CD8-positive, alpha-beta memory T cell (primary cell): Measurements from ENCODE around the gene NACA2. TPM values are rescaled to one million over a fixed set of nuclear protein-coding genes. Genes with fewer than 3 reads are reported as not detected.

ENCODE experiments used
- CTCF ChIA-PET: fragments of 350-600 bp; sonication (Branson Sonifier 250); formaldehyde crosslinking; loops from one replicate; lab custom pipeline; 2021; ENCODE audit warnings: antibody characterized with exemption; lab: Charles Lee
- POLR2A ChIA-PET: fragments of 350-600 bp; sonication (Branson Sonifier 250); formaldehyde crosslinking; loops from one replicate; lab custom pipeline; 2021; ENCODE audit warnings: antibody characterized with exemption; lab: Charles Lee
- DNase-seq, 5 donors: peaks; one replicate each; pipeline versions ENCODE4 v3.0.0 to v3.0.0-alpha.2; 2020 to 2022; ENCODE audit warnings: mixed read lengths in 1 of 5
- H3K27ac ChIP-seq: one replicate; pipeline ENCODE4 v1.7.0; 2013; ENCODE audit warnings: low read depth, mild to moderate bottlenecking, low read length, moderate library complexity
- H3K27me3 ChIP-seq: 2 replicates; pipeline ENCODE4 v1.7.0; 2013; ENCODE audit warnings: low read length, mild to moderate bottlenecking; ENCODE audit not compliant: insufficient read depth, poor library complexity, severe bottlenecking
- H3K36me3 ChIP-seq: 2 replicates; pipeline ENCODE4 v1.7.0; 2013; ENCODE audit warnings: mild to moderate bottlenecking, low read length, moderate library complexity; ENCODE audit not compliant: insufficient read depth
- H3K4me1 ChIP-seq: 2 replicates; pipeline ENCODE4 v1.7.0; 2013; ENCODE audit warnings: mild to moderate bottlenecking, low read length, moderate library complexity; ENCODE audit not compliant: insufficient read depth
- H3K4me3 ChIP-seq: 2 replicates; pipeline ENCODE4 v1.7.0; 2013; ENCODE audit warnings: mild to moderate bottlenecking, low read length
- H3K9me3 ChIP-seq: 2 replicates; pipeline ENCODE4 v1.7.0; 2013; ENCODE audit warnings: mild to moderate bottlenecking, low read length
- H3K27ac Mint-ChIP-seq, 8 donors: one replicate each; pipeline ENCODE4 v1.8.0; 2020 to 2021; ENCODE audit warnings: mixed read lengths in 8 of 8, mild to moderate bottlenecking in 6 of 8, inconsistent platforms in 3 of 8, moderate library complexity in 3 of 8
- H3K27me3 Mint-ChIP-seq, 2 donors: one replicate each; pipeline ENCODE4 v1.8.0; 2020 to 2021; ENCODE audit warnings: mixed read lengths in 2 of 2, mild to moderate bottlenecking in 1 of 2, moderate library complexity in 1 of 2
- H3K36me3 Mint-ChIP-seq, 3 donors: one replicate each; pipeline ENCODE4 v1.8.0; 2020 to 2021; ENCODE audit warnings: mixed read lengths in 3 of 3, inconsistent platforms in 1 of 3, mild to moderate bottlenecking in 1 of 3
- H3K4me1 Mint-ChIP-seq, 3 donors: one replicate each; pipeline ENCODE4 v1.8.0; 2020 to 2021; ENCODE audit warnings: mixed read lengths in 3 of 3, inconsistent platforms in 1 of 3, mild to moderate bottlenecking in 1 of 3
- H3K4me3 Mint-ChIP-seq, 7 donors: one replicate each; pipeline ENCODE4 v1.8.0; 2020 to 2021; ENCODE audit warnings: mixed read lengths in 7 of 7, mild to moderate bottlenecking in 6 of 7, moderate library complexity in 4 of 7, inconsistent platforms in 2 of 7
- H3K9me3 Mint-ChIP-seq, 5 donors: one replicate each; pipeline ENCODE4 v1.8.0; 2020 to 2022; ENCODE audit warnings: mixed read lengths in 5 of 5, mild to moderate bottlenecking in 3 of 5, moderate library complexity in 2 of 5, inconsistent platforms in 1 of 5
- polyA plus RNA-seq: library from polyadenylated mRNA; unstranded; fragments of 300-500 nt; fragmentation: Illumina TruSeq; gene quantifications from one replicate; pipeline ENCODE4 v1.2.3, GENCODE V29; 2021
- total RNA-seq, 2 experiments: library from RNA; stranded (reverse); gene quantifications; one replicate each; pipeline ENCODE4 v1.2.3, GENCODE V29; 2021

The NACA2 gene
- not detected for total RNA-seq
- polyA plus RNA-seq, result not detected

DNA sequence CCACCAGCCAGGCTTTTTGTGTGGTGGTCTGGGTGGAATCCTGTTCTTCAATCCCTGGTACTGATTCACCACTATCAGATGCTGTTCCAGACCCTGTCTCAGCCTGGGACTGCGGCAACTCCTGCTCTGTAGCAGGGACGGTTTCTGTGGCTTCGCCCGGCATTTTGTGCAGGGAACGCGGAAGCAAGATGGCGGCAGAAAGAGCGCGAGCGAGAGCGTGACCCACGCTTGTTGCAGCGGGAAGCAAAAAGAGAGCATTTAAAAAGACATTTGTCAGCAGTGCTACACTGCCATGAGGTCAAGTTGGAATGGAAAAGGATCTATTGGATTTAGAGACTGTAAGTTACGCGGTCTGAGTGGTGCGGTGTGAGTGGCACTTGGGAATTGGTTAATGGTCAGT is at the start of gene NACA2:
Gene NACA2 (minus strand): TSS at position 202 of the 400 bp plus-strand sequence. CDS start 39 bp downstream, at position 163.
- Histone ChIP-seq H3K27ac (no peak within 1 kb of the TSS), H3K36me3 (no peaks in the 10 kb centered on the region), H3K9me3 (no peaks in the 10 kb centered on the region), H3K4me1 (no peaks in the 10 kb centered on the region), H3K4me3 (no peak within 1 kb of the TSS), H3K27me3 (peaks cover 4% of the 10 kb centered on the region)
- Mint-ChIP-seq H3K27me3 (peaks cover 0 to 24% of the 10 kb centered on the region in 2 donors), H3K9me3 (no peaks in the 10 kb centered on the region), H3K4me1 (no peaks in the 10 kb centered on the region), H3K36me3 (no peaks in the 10 kb centered on the region), H3K27ac (no peak within 1 kb of the TSS), H3K4me3 (no peak within 1 kb of the TSS)
- POLR2A ChIA-PET, result no interaction called here
- DNase-seq, result no peak
- CTCF ChIA-PET, result no interaction called here

DNA sequence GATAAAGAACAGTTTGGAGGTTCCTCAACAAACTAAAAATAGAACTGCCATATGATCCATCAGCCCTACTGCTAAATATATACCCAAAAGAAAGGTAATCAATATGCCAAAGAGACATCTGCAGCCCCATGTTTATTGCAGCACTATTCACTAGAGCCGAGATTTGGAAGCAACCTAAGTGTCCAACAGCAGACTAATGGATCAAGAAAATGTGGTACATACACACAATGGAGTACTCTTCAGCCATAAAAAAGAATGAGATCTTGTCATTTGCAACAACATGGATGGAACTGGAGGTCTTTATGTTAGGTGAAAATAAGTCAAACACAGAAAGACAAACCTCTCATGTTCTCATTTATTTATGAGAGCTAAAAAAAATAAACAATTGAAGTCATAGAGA is 48.8 kb upstream of the NACA2 start:
- Mint-ChIP-seq H3K9me3 (peaks cover 0 to 11% (median 8%) of the 10 kb centered on the region in 5 donors), H3K4me3 (no peak overlapping the region), H3K36me3 (no peaks in the 10 kb centered on the region), H3K27ac (no peak overlapping the region), H3K27me3 (peaks cover 14 to 53% of the 10 kb centered on the region in 2 donors), H3K4me1 (no peaks in the 10 kb centered on the region)
- H3K4me3 ChIP-seq, result no peak overlapping the region
- DNase-seq, result no peak
- no peaks in the 10 kb centered on the region for H3K9me3 ChIP-seq
- POLR2A ChIA-PET, result interaction anchor here (0.8 kb wide), 1 partner anchor 426 kb away, joined by 3 read pairs; no protein-coding TSS in a partner anchor
- H3K27me3 ChIP-seq, result no peaks in the 10 kb centered on the region
- CTCF ChIA-PET, result no interaction called here
- H3K27ac ChIP-seq, result no peak overlapping the region
- H3K36me3 ChIP-seq, result no peaks in the 10 kb centered on the region
- H3K4me1 ChIP-seq, result no peaks in the 10 kb centered on the region

DNA sequence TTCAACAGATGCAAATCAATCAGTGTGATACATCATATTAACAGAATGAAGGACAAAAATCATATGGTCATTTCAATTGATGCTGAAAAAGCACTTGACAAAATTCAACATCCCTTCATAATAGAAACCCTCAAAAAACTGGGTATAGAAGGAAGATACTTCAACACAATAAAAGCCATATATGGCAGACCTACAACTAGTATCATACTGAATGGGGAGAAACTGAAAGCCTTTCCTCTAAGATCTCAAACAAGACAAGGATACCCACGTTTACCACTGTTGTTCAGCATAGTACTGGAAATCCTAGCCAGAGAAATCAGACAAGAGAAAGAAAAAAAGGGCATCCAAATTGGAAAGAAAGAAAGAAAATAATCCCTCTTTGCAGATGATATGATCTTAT is 47.1 kb upstream of the NACA2 start:
- Mint-ChIP-seq H3K36me3 (no peaks in the 10 kb centered on the region), H3K27ac (no peak overlapping the region), H3K4me3 (no peak overlapping the region), H3K9me3 (peaks cover 0 to 11% (median 8%) of the 10 kb centered on the region in 5 donors), H3K4me1 (no peaks in the 10 kb centered on the region), H3K27me3 (peaks cover 19 to 56% of the 10 kb centered on the region in 2 donors)
- Histone ChIP-seq H3K36me3 (no peaks in the 10 kb centered on the region), H3K4me1 (no peaks in the 10 kb centered on the region), H3K27ac (no peak overlapping the region), H3K27me3 (no peaks in the 10 kb centered on the region), H3K4me3 (no peak overlapping the region), H3K9me3 (no peaks in the 10 kb centered on the region)
- ChIA-PET POLR2A (no interaction called here), CTCF (no interaction called here)
- DNase-seq, result no peak

GRCh38 chr17:61635913-61636432 is 45.0 kb upstream of the NACA2 start:
- peak; percentile 12 to 63 (median 30) for DNase-seq
- Mint-ChIP-seq H3K4me1 (no peaks in the 10 kb centered on the region), H3K27me3 (peaks cover 26 to 68% of the 10 kb centered on the region in 2 donors), H3K9me3 (peaks cover 0 to 11% (median 8%) of the 10 kb centered on the region in 5 donors), H3K4me3 (no peak overlapping the region), H3K27ac (no peak overlapping the region), H3K36me3 (no peaks in the 10 kb centered on the region)
- ChIA-PET CTCF (interaction anchor here (1.4 kb wide), 1 partner anchor 9 kb away, joined by 4 read pairs; no protein-coding TSS in a partner anchor), POLR2A (no interaction called here)
- Histone ChIP-seq H3K27me3 (no peaks in the 10 kb centered on the region), H3K4me1 (no peaks in the 10 kb centered on the region), H3K4me3 (no peak overlapping the region), H3K36me3 (no peaks in the 10 kb centered on the region), H3K27ac (no peak overlapping the region), H3K9me3 (no peaks in the 10 kb centered on the region)

DNA sequence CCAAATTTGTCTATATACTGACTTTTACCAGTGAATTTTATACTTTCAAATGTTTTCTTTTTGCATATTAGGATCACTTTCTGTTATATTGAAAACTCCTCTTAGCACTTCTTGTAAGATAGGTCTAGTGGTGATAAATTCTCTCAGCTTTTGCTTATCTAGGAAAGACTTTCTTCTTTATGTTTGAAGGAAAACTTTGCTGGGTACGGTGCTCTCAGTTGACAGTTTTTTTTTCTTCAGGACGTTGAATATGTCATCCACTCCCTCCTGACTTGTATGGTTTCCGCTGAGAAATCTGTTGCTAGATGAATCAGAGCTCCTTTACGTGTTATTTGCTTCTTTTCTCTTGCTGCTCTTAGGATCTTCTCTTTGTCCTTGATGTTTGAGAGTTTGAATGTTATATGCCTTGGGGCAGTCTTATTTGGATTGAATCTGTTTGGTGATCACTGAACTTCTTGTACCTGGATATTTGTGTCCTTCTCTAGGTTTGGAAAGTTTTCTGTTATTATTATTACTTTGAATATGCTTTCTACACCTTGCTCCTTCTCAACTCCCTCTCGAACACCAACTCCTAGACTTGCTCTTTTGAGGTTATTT is 44.0 kb upstream of the NACA2 start:
- no peak for DNase-seq
- no peaks in the 10 kb centered on the region for H3K36me3 Mint-ChIP-seq
- no peaks in the 10 kb centered on the region for H3K4me1 ChIP-seq
- H3K36me3 ChIP-seq, result no peaks in the 10 kb centered on the region
- no peak overlapping the region for H3K4me3 Mint-ChIP-seq
- no peaks in the 10 kb centered on the region for H3K4me1 Mint-ChIP-seq
- H3K27ac ChIP-seq, result no peak overlapping the region
- ChIA-PET CTCF (interaction anchor here (1.4 to 1.6 kb wide), 3 partner anchors 10 to 431 kb away, joined by 4 read pairs; no protein-coding TSS in a partner anchor), POLR2A (no interaction called here)
- H3K9me3 ChIP-seq, result no peaks in the 10 kb centered on the region
- no peaks in the 10 kb centered on the region for H3K27me3 ChIP-seq
- H3K9me3 Mint-ChIP-seq, result peaks cover 0 to 11% (median 8%) of the 10 kb centered on the region in 5 donors
- H3K27ac Mint-ChIP-seq, result no peak overlapping the region
- no peak overlapping the region for H3K4me3 ChIP-seq
- peaks cover 26 to 75% of the 10 kb centered on the region in 2 donors for H3K27me3 Mint-ChIP-seq

GRCh38 chr17:61634011-61634539 is 43.1 kb upstream of the NACA2 start:
- peaks cover 0 to 11% (median 8%) of the 10 kb centered on the region in 5 donors for H3K9me3 Mint-ChIP-seq
- H3K9me3 ChIP-seq, result no peaks in the 10 kb centered on the region
- CTCF ChIA-PET, result interaction anchor here (1.5 to 1.6 kb wide), 2 partner anchors 10 to 432 kb away, joined by 4 read pairs; no protein-coding TSS in a partner anchor

GRCh38 chr17:61632826-61633225 is 41.8 kb upstream of the NACA2 start:
- Histone ChIP-seq H3K9me3 (no peaks in the 10 kb centered on the region), H3K4me1 (no peaks in the 10 kb centered on the region), H3K27ac (no peak overlapping the region), H3K36me3 (no peaks in the 10 kb centered on the region), H3K27me3 (no peaks in the 10 kb centered on the region), H3K4me3 (no peak overlapping the region)
- Mint-ChIP-seq H3K9me3 (peaks cover 0 to 11% (median 8%) of the 10 kb centered on the region in 5 donors), H3K27me3 (peaks cover 22 to 64% of the 10 kb centered on the region in 2 donors), H3K4me1 (no peaks in the 10 kb centered on the region), H3K36me3 (no peaks in the 10 kb centered on the region), H3K27ac (no peak overlapping the region), H3K4me3 (no peak overlapping the region)
- CTCF ChIA-PET, result no interaction called here
- POLR2A ChIA-PET, result no interaction called here
- no peak for DNase-seq

More at GRCh38 chr17:61634011-61634539, 43.1 kb upstream of the NACA2 start:
- POLR2A ChIA-PET, result no interaction called here
- peaks cover 26 to 75% of the 10 kb centered on the region in 2 donors for H3K27me3 Mint-ChIP-seq
- Histone ChIP-seq H3K27ac (no peak overlapping the region), H3K27me3 (no peaks in the 10 kb centered on the region), H3K4me1 (no peaks in the 10 kb centered on the region), H3K4me3 (no peak overlapping the region), H3K36me3 (no peaks in the 10 kb centered on the region)
- no peaks in the 10 kb centered on the region for H3K4me1 Mint-ChIP-seq
- H3K36me3 Mint-ChIP-seq, result no peaks in the 10 kb centered on the region
- DNase-seq, result no peak
- no peak overlapping the region for H3K4me3 Mint-ChIP-seq
- H3K27ac Mint-ChIP-seq, result peak overlapping the region in 1 of 8 donors; percentile 7

DNA sequence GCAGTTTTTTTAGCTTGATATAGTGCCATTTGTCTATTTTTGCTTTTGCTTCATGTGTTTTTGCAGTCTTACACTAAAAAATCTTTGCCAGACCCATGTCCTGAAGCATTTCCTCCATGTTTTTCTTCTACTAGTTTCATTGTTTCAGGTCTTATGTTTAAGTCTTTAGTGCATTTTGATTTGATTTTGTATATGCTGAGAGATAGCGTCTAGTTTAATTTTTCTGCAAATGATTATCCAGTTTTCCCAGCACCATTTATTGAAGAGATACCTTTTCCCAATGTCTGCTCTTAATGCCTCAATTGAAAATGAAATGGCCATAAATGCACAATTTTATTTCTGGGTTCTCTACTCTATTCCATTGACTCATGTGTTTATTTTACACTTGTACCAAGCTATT is 40.8 kb upstream of the NACA2 start:
- no peaks in the 10 kb centered on the region for H3K27me3 ChIP-seq
- H3K27me3 Mint-ChIP-seq, result peaks cover 21 to 65% of the 10 kb centered on the region in 2 donors
- peaks cover 0 to 11% (median 8%) of the 10 kb centered on the region in 5 donors for H3K9me3 Mint-ChIP-seq
- H3K36me3 Mint-ChIP-seq, result no peaks in the 10 kb centered on the region
- H3K4me1 ChIP-seq, result no peaks in the 10 kb centered on the region
- POLR2A ChIA-PET, result no interaction called here
- H3K27ac ChIP-seq, result no peak overlapping the region
- no peaks in the 10 kb centered on the region for H3K9me3 ChIP-seq
- DNase-seq, result no peak
- no peak overlapping the region for H3K4me3 Mint-ChIP-seq
- no peak overlapping the region for H3K4me3 ChIP-seq
- H3K36me3 ChIP-seq, result no peaks in the 10 kb centered on the region
- no peaks in the 10 kb centered on the region for H3K4me1 Mint-ChIP-seq
- H3K27ac Mint-ChIP-seq, result no peak overlapping the region
- CTCF ChIA-PET, result no interaction called here
